CD14-positive monocyte (primary cell): ENCODE data around the gene SPRN. TPM values are rescaled to one million over a fixed set of nuclear protein-coding genes. Genes with fewer than 3 reads are reported as not detected.

Source experiments
- DNase-seq, 3 donors: peaks; one replicate each; pipeline ENCODE4 v3.0.0-alpha.2; 2011 to 2022
- H2AFZ ChIP-seq: 2 replicates; pipeline ENCODE4 v1.6.0; 2012; ENCODE audit warnings: mild to moderate bottlenecking, low read depth, low read length, inconsistent platforms; ENCODE audit not compliant: insufficient read depth, poor library complexity, severe bottlenecking
- H3K27ac ChIP-seq, 2 donors: 1 replicate in 1 of 2; 2 replicates in 1 of 2; pipeline ENCODE4 v1.5.1; 2012 to 2013; ENCODE audit warnings: low read length in 2 of 2, control low read depth in 1 of 2, inconsistent platforms in 1 of 2, low read depth in 1 of 2, mild to moderate bottlenecking in 1 of 2
- H3K27me3 ChIP-seq, 2 donors: one replicate each; pipeline versions ENCODE4 v1.6.0 to v1.6.1; 2011 to 2013; ENCODE audit warnings: low read length in 2 of 2; ENCODE audit not compliant: control insufficient read depth in 2 of 2, insufficient read depth in 2 of 2
- H3K36me3 ChIP-seq, 2 donors: replicated peaks in 1 of 2; 1 replicate in 1 of 2; 2 replicates in 1 of 2; pipeline versions ENCODE4 v1.5.1 to v1.6.1; 2012 to 2013; ENCODE audit warnings: low read length in 2 of 2, control low read depth in 1 of 2, inconsistent platforms in 1 of 2, mild to moderate bottlenecking in 1 of 2; ENCODE audit not compliant: insufficient read depth in 2 of 2, control insufficient read depth in 1 of 2
- H3K4me1 ChIP-seq, 2 donors: 1 replicate in 1 of 2; 2 replicates in 1 of 2; pipeline versions ENCODE4 v1.5.1 to v1.6.1; 2012 to 2013; ENCODE audit warnings: low read length in 2 of 2, control low read depth in 1 of 2, inconsistent platforms in 1 of 2, mild to moderate bottlenecking in 1 of 2, moderate library complexity in 1 of 2; ENCODE audit not compliant: insufficient read depth in 2 of 2, control insufficient read depth in 1 of 2
- H3K4me2 ChIP-seq: replicated peaks from 2 replicates; pipeline ENCODE3; 2012; ENCODE audit warnings: low read length, moderate library complexity, mild to moderate bottlenecking; ENCODE audit not compliant: poor library complexity, severe bottlenecking; ENCODE audit errors: extremely low read depth
- H3K4me3 ChIP-seq, 3 experiments: fragments of 200-600 bp in 1 of 3; sonication (generic) in 1 of 3; replicated peaks in 1 of 3; 1 replicate in 2 of 3; 2 replicates in 1 of 3; pipeline ENCODE4 v1.5.1; 2011 to 2013; ENCODE audit warnings: low read length in 3 of 3, mild to moderate bottlenecking in 3 of 3, control low read depth in 2 of 3, low read depth in 2 of 3, inconsistent platforms in 1 of 3, moderate library complexity in 1 of 3
- H3K79me2 ChIP-seq: 2 replicates; pipeline ENCODE4 v1.6.0; 2012; ENCODE audit warnings: mild to moderate bottlenecking, control low read depth, inconsistent platforms, low read length, moderate library complexity; ENCODE audit not compliant: insufficient read depth
- H3K9ac ChIP-seq: 2 replicates; pipeline ENCODE4 v1.6.0; 2017; ENCODE audit warnings: low read length, mild to moderate bottlenecking; ENCODE audit not compliant: insufficient read depth, poor library complexity, severe bottlenecking
- H3K9me3 ChIP-seq, 2 donors: replicated peaks in 1 of 2; 1 replicate in 1 of 2; 2 replicates in 1 of 2; pipeline versions ENCODE4 v1.5.1 to v1.6.1; 2012 to 2013; ENCODE audit warnings: low read length in 2 of 2, control low read depth in 1 of 2; ENCODE audit not compliant: control insufficient read depth in 1 of 2, insufficient read depth in 1 of 2
- H4K20me1 ChIP-seq: 2 replicates; pipeline ENCODE4 v1.6.0; 2012; ENCODE audit warnings: mild to moderate bottlenecking, low read length, control low read depth, moderate library complexity; ENCODE audit not compliant: insufficient read depth
- H3K27ac Mint-ChIP-seq, 7 donors: one replicate each; pipeline ENCODE4 v1.8.0; 2020; ENCODE audit warnings: mild to moderate bottlenecking in 7 of 7, mixed read lengths in 7 of 7, moderate library complexity in 6 of 7, inconsistent platforms in 2 of 7
- H3K27me3 Mint-ChIP-seq, 3 donors: one replicate each; pipeline ENCODE4 v1.8.0; 2021 to 2022; ENCODE audit warnings: low read depth in 3 of 3, mild to moderate bottlenecking in 3 of 3, mixed read lengths in 3 of 3, moderate library complexity in 3 of 3, inconsistent platforms in 1 of 3
- H3K36me3 Mint-ChIP-seq, 2 donors: one replicate each; pipeline ENCODE4 v1.8.0; 2020; ENCODE audit warnings: mixed read lengths in 2 of 2, inconsistent platforms in 1 of 2, mild to moderate bottlenecking in 1 of 2
- H3K4me1 Mint-ChIP-seq: one replicate; pipeline ENCODE4 v1.8.0; 2020; ENCODE audit warnings: mild to moderate bottlenecking, mixed read lengths
- H3K4me3 Mint-ChIP-seq, 2 donors: one replicate each; pipeline ENCODE4 v1.8.0; 2020; ENCODE audit warnings: mild to moderate bottlenecking in 2 of 2, mixed read lengths in 2 of 2, moderate library complexity in 1 of 2
- H3K9me3 Mint-ChIP-seq, 7 donors: one replicate each; pipeline ENCODE4 v1.8.0; 2020 to 2022; ENCODE audit warnings: mixed read lengths in 7 of 7, mild to moderate bottlenecking in 6 of 7, moderate library complexity in 6 of 7, inconsistent platforms in 2 of 7
- WGBS: methylation state at CpG from one replicate; pipeline ENCODE4 v1.1.5; 2013; ENCODE audit warnings: missing lambda C conversion rate; ENCODE audit not compliant: insufficient coverage; 5-methylcytosine and 5-hydroxymethylcytosine counted together
- intact Hi-C, 2 donors: fragments of 100-400 bp; cut with micrococcal nuclease; formaldehyde crosslinking; loops; one replicate each; pipeline versions ENCODE4 v1.15.0 to v1.15.1; 2023
- polyA plus RNA-seq, 3 donors: library from polyadenylated mRNA; depleted of rRNA in 1 of 3; unstranded in 2 of 3; stranded (reverse) in 1 of 3; fragments of 300-500 nt in 2 of 3; fragments of >200 nt in 1 of 3; fragmentation: Illumina TruSeq in 2 of 3; gene quantifications; 1 replicate in 2 of 3; 2 replicates in 1 of 3; pipeline ENCODE4 v1.2.3, GENCODE V29; 2012 to 2021
- TF ChIP-seq, protein P1 (sequence below): fragments of 200-600 bp; IDR thresholded peaks from one replicate; pipeline ENCODE4 v1.8.0; 2022; ENCODE audit warnings: antibody characterized with exemption, mild to moderate bottlenecking

The SPRN gene
- polyA plus RNA-seq, 3 donors, result not detected

DNA sequence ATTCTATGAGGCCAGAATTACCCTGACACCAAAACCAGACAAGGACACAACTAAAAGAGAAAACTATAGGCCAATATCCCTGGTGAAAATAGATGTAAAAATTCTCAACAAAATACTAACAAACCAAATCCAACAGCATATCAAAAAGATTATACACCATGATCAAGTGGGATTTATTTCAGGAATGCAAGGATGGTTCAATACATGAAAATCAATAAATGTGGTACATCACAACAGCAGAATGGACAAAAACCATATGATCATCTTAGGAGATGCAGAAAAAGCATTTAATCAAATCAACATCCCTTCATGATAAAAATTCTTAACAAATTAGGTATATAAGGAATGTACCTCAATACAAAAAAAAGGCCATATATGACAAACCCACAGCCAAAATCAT is 23.7 kb upstream of the SPRN start:
- Histone ChIP-seq H3K4me3 (no peak overlapping the region), H3K4me2 (no peak overlapping the region), H3K27ac (no peak overlapping the region), H3K4me1 (no peaks in the 10 kb centered on the region), H3K79me2 (no peaks in the 10 kb centered on the region), H4K20me1 (no peaks in the 10 kb centered on the region), H3K9me3 (peaks cover 30 to 41% of the 10 kb centered on the region in 2 donors), H3K36me3 (no peaks in the 10 kb centered on the region), H2AFZ (no peak overlapping the region), H3K27me3 (peaks cover 0 to 2% of the 10 kb centered on the region in 2 donors), H3K9ac (no peak overlapping the region)
- intact Hi-C loops, result no loop called here
- Mint-ChIP-seq H3K27me3 (peaks cover 8 to 15% (median 9%) of the 10 kb centered on the region in 3 donors), H3K4me3 (no peak overlapping the region), H3K4me1 (peaks cover under 1% of the 10 kb centered on the region), H3K36me3 (no peaks in the 10 kb centered on the region), H3K27ac (no peak overlapping the region), H3K9me3 (peaks cover 29 to 44% (median 38%) of the 10 kb centered on the region in 7 donors)
- DNase-seq, result no peak
- TF ChIP-seq, protein P1, sequence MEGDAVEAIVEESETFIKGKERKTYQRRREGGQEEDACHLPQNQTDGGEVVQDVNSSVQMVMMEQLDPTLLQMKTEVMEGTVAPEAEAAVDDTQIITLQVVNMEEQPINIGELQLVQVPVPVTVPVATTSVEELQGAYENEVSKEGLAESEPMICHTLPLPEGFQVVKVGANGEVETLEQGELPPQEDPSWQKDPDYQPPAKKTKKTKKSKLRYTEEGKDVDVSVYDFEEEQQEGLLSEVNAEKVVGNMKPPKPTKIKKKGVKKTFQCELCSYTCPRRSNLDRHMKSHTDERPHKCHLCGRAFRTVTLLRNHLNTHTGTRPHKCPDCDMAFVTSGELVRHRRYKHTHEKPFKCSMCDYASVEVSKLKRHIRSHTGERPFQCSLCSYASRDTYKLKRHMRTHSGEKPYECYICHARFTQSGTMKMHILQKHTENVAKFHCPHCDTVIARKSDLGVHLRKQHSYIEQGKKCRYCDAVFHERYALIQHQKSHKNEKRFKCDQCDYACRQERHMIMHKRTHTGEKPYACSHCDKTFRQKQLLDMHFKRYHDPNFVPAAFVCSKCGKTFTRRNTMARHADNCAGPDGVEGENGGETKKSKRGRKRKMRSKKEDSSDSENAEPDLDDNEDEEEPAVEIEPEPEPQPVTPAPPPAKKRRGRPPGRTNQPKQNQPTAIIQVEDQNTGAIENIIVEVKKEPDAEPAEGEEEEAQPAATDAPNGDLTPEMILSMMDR, result no peak

DNA sequence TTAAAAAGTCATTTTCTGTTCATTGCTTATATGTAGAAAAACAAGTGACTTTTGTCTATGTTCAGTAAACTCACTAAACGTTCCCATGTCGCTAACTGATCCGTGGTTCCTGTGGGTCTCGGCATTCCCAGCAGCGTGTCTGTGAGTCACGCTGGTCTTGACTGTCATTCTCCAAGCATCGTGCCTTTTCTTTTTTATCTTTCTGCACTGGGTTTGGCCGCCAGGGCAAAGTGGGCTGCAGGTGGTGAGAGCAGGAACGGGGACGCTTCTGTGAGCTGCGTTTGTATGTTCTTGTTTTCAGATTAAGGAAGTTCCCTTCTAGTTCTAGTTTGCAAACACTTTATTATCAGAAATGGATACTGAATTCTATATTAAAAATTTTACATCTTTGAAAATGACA is 22.6 kb upstream of the SPRN start:
- Histone ChIP-seq H4K20me1 (no peaks in the 10 kb centered on the region), H3K4me1 (peaks cover 8 to 10% of the 10 kb centered on the region in 2 donors), H3K4me2 (no peak overlapping the region), H3K27me3 (peaks cover 0 to 2% of the 10 kb centered on the region in 2 donors), H3K4me3 (no peak overlapping the region), H3K9ac (no peak overlapping the region), H3K79me2 (no peaks in the 10 kb centered on the region), H2AFZ (no peak overlapping the region), H3K36me3 (no peaks in the 10 kb centered on the region), H3K27ac (no peak overlapping the region), H3K9me3 (peaks cover 30 to 41% of the 10 kb centered on the region in 2 donors)
- H3K27ac Mint-ChIP-seq, result no peak overlapping the region
- TF ChIP-seq, protein P1, result no peak
- intact Hi-C loops, result no loop called here
- H3K4me3 Mint-ChIP-seq, result no peak overlapping the region
- H3K4me1 Mint-ChIP-seq, result peaks cover 12% of the 10 kb centered on the region
- peaks cover 29 to 44% (median 38%) of the 10 kb centered on the region in 7 donors for H3K9me3 Mint-ChIP-seq
- DNase-seq, result no peak
- peaks cover 8 to 14% (median 9%) of the 10 kb centered on the region in 3 donors for H3K27me3 Mint-ChIP-seq
- H3K36me3 Mint-ChIP-seq, result no peaks in the 10 kb centered on the region
- WGBS, result 87% methylated on average over 7 of the region's 11 CpGs
